CD4-positive, alpha-beta T cell (primary cell): Measurements from ENCODE around the gene MRPS18B. TPM values are rescaled to one million over a fixed set of nuclear protein-coding genes. Genes with fewer than 3 reads are reported as not detected.
A peak's percentile ranks its signal among the peaks of the same experiment; 100 is the strongest.

Experiments used
- ATAC-seq: fragments of 200-7000 bp; cut with Tn5 transposase; one replicate; pipeline ENCODE4 v1.10.0; 2022; ENCODE audit warnings: mild to moderate bottlenecking; ENCODE audit not compliant: poor library complexity
- CTCF ChIA-PET: fragments of 350-600 bp; sonication (Branson Sonifier 250); formaldehyde crosslinking; loops from one replicate; lab custom pipeline; 2021; ENCODE audit warnings: antibody characterized with exemption, inconsistent platforms; lab: Charles Lee
- POLR2A ChIA-PET: fragments of 350-600 bp; sonication (Branson Sonifier 250); formaldehyde crosslinking; loops from one replicate; lab custom pipeline; 2021; ENCODE audit warnings: antibody characterized with exemption, inconsistent platforms; lab: Charles Lee
- DNase-seq, 14 experiments: peaks; one replicate each; pipeline ENCODE4 v3.0.0-alpha.2; 2013 to 2020; ENCODE audit warnings: mixed read lengths in 2 of 14
- H3K27ac ChIP-seq, 2 donors: one replicate each; pipeline versions ENCODE4 v1.5.1 to v1.7.0; 2013; ENCODE audit warnings: low read length in 2 of 2, low read depth in 1 of 2, mild to moderate bottlenecking in 1 of 2
- H3K27me3 ChIP-seq, 2 experiments: 1 replicate in 1 of 2; 2 replicates in 1 of 2; pipeline versions ENCODE4 v1.6.1 to v1.7.0; 2013; ENCODE audit warnings: low read length in 2 of 2, control low read depth in 1 of 2, mild to moderate bottlenecking in 1 of 2, moderate library complexity in 1 of 2; ENCODE audit not compliant: insufficient read depth in 2 of 2, control insufficient read depth in 1 of 2
- H3K36me3 ChIP-seq: one replicate; pipeline ENCODE4 v1.6.1; 2013; ENCODE audit warnings: low read length, control low read depth; ENCODE audit not compliant: insufficient read depth
- H3K4me1 ChIP-seq: one replicate; pipeline ENCODE4 v1.6.1; 2013; ENCODE audit warnings: low read length, control low read depth; ENCODE audit not compliant: insufficient read depth
- H3K4me3 ChIP-seq: one replicate; pipeline ENCODE4 v1.5.1; 2013; ENCODE audit warnings: mild to moderate bottlenecking, low read length, moderate library complexity
- H3K9me3 ChIP-seq, 2 experiments: 1 replicate in 1 of 2; 2 replicates in 1 of 2; pipeline versions ENCODE4 v1.6.1 to v1.7.0; 2013; ENCODE audit warnings: low read length in 2 of 2, mild to moderate bottlenecking in 2 of 2, control low read depth in 1 of 2, moderate library complexity in 1 of 2; ENCODE audit not compliant: control insufficient read depth in 1 of 2, insufficient read depth in 1 of 2
- H3K27ac Mint-ChIP-seq: one replicate; pipeline ENCODE4 v1.8.0; 2020; ENCODE audit warnings: mixed read lengths
- H3K27me3 Mint-ChIP-seq: one replicate; pipeline ENCODE4 v1.8.0; 2021; ENCODE audit warnings: mixed read lengths
- H3K36me3 Mint-ChIP-seq: one replicate; pipeline ENCODE4 v1.8.0; 2021; ENCODE audit warnings: low read depth, mixed read lengths
- H3K4me1 Mint-ChIP-seq: one replicate; pipeline ENCODE4 v1.8.0; 2021; ENCODE audit warnings: low read depth, mixed read lengths
- H3K4me3 Mint-ChIP-seq: one replicate; pipeline ENCODE4 v1.8.0; 2020; ENCODE audit warnings: mild to moderate bottlenecking, mixed read lengths
- H3K9me3 Mint-ChIP-seq: one replicate; pipeline ENCODE4 v1.8.0; 2020; ENCODE audit warnings: mixed read lengths
- CTCF ChIP-seq: fragments of 200-600 bp; IDR thresholded peaks from one replicate; pipeline ENCODE4 v1.8.0; 2022; ENCODE audit warnings: antibody characterized with exemption, mild to moderate bottlenecking
- intact Hi-C, 2 experiments: fragments of 100-400 bp; cut with DNase I in 1 of 2; cut with micrococcal nuclease in 1 of 2; formaldehyde crosslinking; loops; one replicate each; pipeline versions ENCODE4 v1.15.1 to v1.9.0; 2023 to 2025; cut with DNase I, micrococcal nuclease
- total RNA-seq, 174 experiments: library from RNA in 2 of 174; stranded (reverse) in 2 of 174; gene quantifications; one replicate each; pipeline ENCODE4 v1.2.3 and lab custom pipeline; 2021 to 2026

MRPS18B gene
- total RNA-seq, 2 experiments from 2014 or later, result 15.3 to 15.5 TPM

- Mint-ChIP-seq H3K27ac (peak overlapping the region; percentile 98), H3K36me3 (peaks cover 50% of the 10 kb centered on the region), H3K27me3 (no peaks in the 10 kb centered on the region), H3K4me3 (peak overlapping the region; percentile 100), H3K9me3 (no peaks in the 10 kb centered on the region), H3K4me1 (peaks cover 62% of the 10 kb centered on the region)
- Histone ChIP-seq H3K27ac (peak overlapping the region; percentile 94 to 98), H3K4me3 (peak overlapping the region; percentile 82), H3K4me1 (peaks cover 47% of the 10 kb centered on the region), H3K36me3 (peaks cover 17% of the 10 kb centered on the region), H3K9me3 (no peaks in the 10 kb centered on the region), H3K27me3 (no peaks in the 10 kb centered on the region)
- DNase-seq, result no peak
- ChIA-PET POLR2A (interaction anchor here (0.6 kb wide), 1 partner anchor 43 kb away, joined by 5 read pairs; no protein-coding TSS in a partner anchor), CTCF (interaction anchor here (2.0 kb wide), 1 partner anchor 30 kb away, joined by 14 read pairs; no protein-coding TSS in a partner anchor)
- ATAC-seq, result no peak
- intact Hi-C loops, result loop anchor here in 1 of 2 experiments (1.0 to 10.0 kb wide), 4 partner anchors 41 to 1090 kb away; partner anchors contain the start of genes C6orf47, GPANK1, TRIM26 and TUBB
- no peak for TF ChIP-seq CTCF
These were observed 45.5 kb upstream of the MRPS18B start for GRCh38 chr6:30572148-30572547.

GRCh38 chr6:30573113-30573512 is 44.5 kb upstream of the MRPS18B start:
- DNase-seq, result no peak
- Mint-ChIP-seq H3K4me3 (peak overlapping the region; percentile 100), H3K9me3 (no peaks in the 10 kb centered on the region), H3K27me3 (no peaks in the 10 kb centered on the region), H3K4me1 (peaks cover 62% of the 10 kb centered on the region), H3K27ac (peak overlapping the region; percentile 98), H3K36me3 (peaks cover 60% of the 10 kb centered on the region)
- CTCF ChIA-PET, result interaction anchor here (1.3 kb wide), 1 partner anchor 28 kb away, joined by 4 read pairs; no protein-coding TSS in a partner anchor
- Histone ChIP-seq H3K36me3 (peaks cover 27% of the 10 kb centered on the region), H3K9me3 (no peaks in the 10 kb centered on the region), H3K4me1 (peaks cover 47% of the 10 kb centered on the region), H3K27me3 (no peaks in the 10 kb centered on the region), H3K4me3 (no peak overlapping the region), H3K27ac (no peak overlapping the region)
- TF ChIP-seq CTCF, result no peak
- POLR2A ChIA-PET, result interaction anchor here (0.6 to 0.9 kb wide), 2 partner anchors 25 to 31 kb away, joined by 4 read pairs; no protein-coding TSS in a partner anchor
- intact Hi-C loops, result loop anchor here in 1 of 2 experiments (5.0 to 10.0 kb wide), 3 partner anchors 149 to 1089 kb away; partner anchors contain the start of genes C6orf47, GPANK1, TRIM26 and TUBB
- ATAC-seq, result no peak

GRCh38 chr6:30578051-30578450 is 39.6 kb upstream of the MRPS18B start:
- no peak for TF ChIP-seq CTCF
- Histone ChIP-seq H3K27ac (no peak overlapping the region), H3K36me3 (peaks cover 71% of the 10 kb centered on the region), H3K4me1 (peaks cover 22% of the 10 kb centered on the region), H3K4me3 (no peak overlapping the region), H3K9me3 (no peaks in the 10 kb centered on the region), H3K27me3 (no peaks in the 10 kb centered on the region)
- intact Hi-C loops, result loop anchor here in 1 of 2 experiments (10.0 kb wide), 1 partner anchor 363 kb away; the partner anchor contains the start of gene TRIM26
- ChIA-PET POLR2A (interaction anchor here (0.9 to 4.3 kb wide), 3 partner anchors 36 to 145 kb away, joined by 3 to 22 read pairs (median 6); partner anchors contain the start of genes MRPS18B and PPP1R10), CTCF (no interaction called here)
- Mint-ChIP-seq H3K36me3 (peaks cover 86% of the 10 kb centered on the region), H3K4me1 (peaks cover 25% of the 10 kb centered on the region), H3K4me3 (no peak overlapping the region), H3K27me3 (no peaks in the 10 kb centered on the region), H3K27ac (peak overlapping the region; percentile 4), H3K9me3 (no peaks in the 10 kb centered on the region)
- DNase-seq (no peak), ATAC-seq (no peak)
